PC-3 (cell line): ENCODE results near the gene ECHS1. TPM values are rescaled to one million over a fixed set of nuclear protein-coding genes. Genes with fewer than 3 reads are reported as not detected.

Source experiments
- ATAC-seq: fragments of 200-7000 bp; cut with Tn5 transposase; 2 replicates; pipeline ENCODE4 v1.9.1; 2020; ENCODE audit warnings: mild to moderate bottlenecking, moderate library complexity
- BruUV-seq: library from RNA; stranded (reverse); fragments of 400-500 nt; replicated peaks from 2 replicates; lab custom pipeline; 2021; lab: Mats Ljungman, UMichigan
- CTCF ChIA-PET: fragments of 300-600 bp; sonication (Branson Sonifier 250); formaldehyde crosslinking; loops from one replicate; lab custom pipeline; 2022; ENCODE audit warnings: antibody characterized with exemption; lab: Charles Lee
- POLR2A ChIA-PET: fragments of 300-600 bp; sonication (Branson Sonifier 250); formaldehyde crosslinking; loops from one replicate; lab custom pipeline; 2022; ENCODE audit warnings: antibody characterized with exemption; ENCODE audit not compliant: unreplicated experiment; lab: Charles Lee
- DNase-seq: peaks from one replicate; pipeline ENCODE4 v3.0.0-alpha.2; 2015
- H2AFZ ChIP-seq: fragments of 300-600 bp; sonication (generic); 2 replicates; pipeline ENCODE4 v1.6.0; 2016; ENCODE audit warnings: antibody characterized with exemption, low read length
- H3F3A ChIP-seq: fragments of 300-600 bp; sonication (generic); one replicate; pipeline ENCODE4 v1.6.0; 2017; ENCODE audit warnings: antibody characterized with exemption, low read length, control low read depth, mild to moderate bottlenecking; ENCODE audit not compliant: unreplicated experiment
- H3K27ac ChIP-seq: fragments of 300-600 bp; sonication (generic); 2 replicates; pipeline ENCODE4 v1.5.1; 2016; ENCODE audit warnings: mild to moderate bottlenecking, low read length
- H3K27me3 ChIP-seq: fragments of 300-600 bp; sonication (generic); 2 replicates; pipeline ENCODE4 v1.6.1; 2016; ENCODE audit warnings: low read length, mixed read lengths
- H3K36me3 ChIP-seq: fragments of 300-600 bp; sonication (generic); 2 replicates; pipeline ENCODE4 v1.6.1; 2016; ENCODE audit warnings: low read depth, mixed run types, low read length, mixed read lengths
- H3K4me1 ChIP-seq: fragments of 300-600 bp; sonication (generic); 2 replicates; pipeline ENCODE4 v1.5.1; 2016; ENCODE audit warnings: low read length; ENCODE audit not compliant: insufficient read depth
- H3K4me2 ChIP-seq: fragments of 300-600 bp; sonication (generic); 2 replicates; pipeline ENCODE4 v1.6.0; 2016; ENCODE audit warnings: low read length
- H3K4me3 ChIP-seq: fragments of 300-600 bp; sonication (generic); 2 replicates; pipeline ENCODE4 v1.5.1; 2016; ENCODE audit warnings: mild to moderate bottlenecking, low read length, mixed read lengths
- H3K79me2 ChIP-seq: fragments of 300-600 bp; sonication (generic); 2 replicates; pipeline ENCODE4 v1.6.1; 2017; ENCODE audit warnings: low read length, mixed read lengths
- H3K9ac ChIP-seq: fragments of 300-600 bp; sonication (generic); 2 replicates; pipeline ENCODE4 v1.6.0; 2016; ENCODE audit warnings: mild to moderate bottlenecking, low read length
- H3K9me2 ChIP-seq: fragments of 300-600 bp; sonication (generic); replicated peaks from 2 replicates; pipeline ENCODE4 v1.6.1; 2016; ENCODE audit warnings: mixed run types, low read length, mixed read lengths
- H3K9me3 ChIP-seq: fragments of 300-600 bp; sonication (generic); 2 replicates; pipeline ENCODE4 v1.6.1; 2016; ENCODE audit warnings: low read length, mixed read lengths
- H4K20me1 ChIP-seq: fragments of 300-600 bp; sonication (generic); 2 replicates; pipeline ENCODE4 v1.6.1; 2016; ENCODE audit warnings: low read length, mixed read lengths
- CTCF ChIP-seq: fragments of 300-600 bp; sonication (generic); conservative IDR thresholded peaks from 2 replicates; pipeline ENCODE4 v1.5.1; 2017; ENCODE audit warnings: antibody characterized with exemption, low read depth, mild to moderate bottlenecking, low read length
- EZH2 ChIP-seq: fragments of 300-600 bp; sonication (generic); IDR thresholded peaks from one replicate; pipeline ENCODE4 v1.6.1; 2017; ENCODE audit warnings: antibody characterized with exemption, mild to moderate bottlenecking, low read length; ENCODE audit not compliant: unreplicated experiment
- EZH2phosphoT487 ChIP-seq: fragments of 300-600 bp; sonication (generic); IDR thresholded peaks from 2 replicates; pipeline ENCODE4 v1.6.1; 2018; ENCODE audit warnings: mild to moderate bottlenecking, antibody characterized with exemption, low read length, borderline replicate concordance
- intact Hi-C: fragments of 100-400 bp; cut with micrococcal nuclease; formaldehyde crosslinking; loops from 2 replicates; pipeline ENCODE4 v1.9.0; 2023
- total RNA-seq: library from RNA; depleted of rRNA; stranded (reverse); fragments of >200 nt; gene quantifications from 2 replicates; pipeline ENCODE4 v1.2.3, GENCODE V29; 2014

The ECHS1 gene
- total RNA-seq, 1 experiment from 2014 or later, result 120 TPM

GRCh38 chr10:133411523-133412380 lies 38.6 kb upstream of the ECHS1 start:
- intact Hi-C loops, result no loop called here
- CTCF ChIA-PET, result no interaction called here
- H3K9me3 ChIP-seq, result peaks cover 15% of the 10 kb centered on the region; the same call in 1 of the 2 replicates
- H3K27me3 ChIP-seq, result no peaks in the 10 kb centered on the region
- no peaks in the 10 kb centered on the region for H3K9me2 ChIP-seq
- TF ChIP-seq EZH2phosphoT487 (no peak), EZH2 (no peak), CTCF (no peak)
- peaks cover 55% of the 10 kb centered on the region for H3K36me3 ChIP-seq
- H3K9ac ChIP-seq, result no peak overlapping the region
- H3K4me3 ChIP-seq, result no peak overlapping the region
- H2AFZ ChIP-seq, result no peak overlapping the region
- no peaks in the 10 kb centered on the region for H4K20me1 ChIP-seq
- no TSS peak for BruUV-seq
- H3K4me1 ChIP-seq, result no peaks in the 10 kb centered on the region
- H3K4me2 ChIP-seq, result no peak overlapping the region
- peaks cover 56% of the 10 kb centered on the region for H3K79me2 ChIP-seq
- DNase-seq (no peak), ATAC-seq (no peak)
- no peaks in the 10 kb centered on the region for H3F3A ChIP-seq
- no peak overlapping the region for H3K27ac ChIP-seq
- POLR2A ChIA-PET, result interaction anchor here (0.6 kb wide), 1 partner anchor 51 kb away, joined by 7 read pairs; no protein-coding TSS in a partner anchor

DNA sequence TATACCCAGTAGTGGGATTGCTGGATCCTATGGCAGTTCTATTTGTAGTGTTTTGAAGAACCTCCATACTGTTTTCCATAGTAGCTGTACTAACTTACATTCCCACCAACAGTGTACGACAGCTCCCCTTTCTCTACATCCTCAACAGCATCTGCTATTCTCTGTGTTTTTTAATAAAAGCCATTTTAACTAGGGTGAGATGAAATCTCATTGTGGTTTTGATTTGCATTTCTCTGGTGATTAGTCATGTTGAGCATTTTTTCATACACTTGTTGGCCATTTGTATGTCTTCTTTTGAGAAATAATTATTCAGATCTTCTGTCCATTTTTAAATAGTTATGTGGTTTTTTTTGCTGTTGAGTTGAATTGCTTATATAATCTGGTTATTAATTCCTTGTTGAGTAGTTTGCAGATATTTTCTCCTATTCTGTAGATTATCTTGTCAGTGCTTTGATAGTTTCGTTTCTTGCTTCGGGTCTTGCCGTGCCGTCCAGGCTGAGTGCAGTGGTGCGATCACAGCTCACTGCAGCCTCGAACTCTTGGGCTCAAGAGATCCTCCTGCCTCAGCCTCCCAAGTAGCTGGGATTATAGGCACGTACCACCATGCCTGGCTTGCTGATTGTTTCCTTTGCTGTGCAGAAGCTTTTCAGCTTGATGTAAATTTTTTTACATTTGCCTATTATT lies 32.8 kb upstream of the ECHS1 start:
- Histone ChIP-seq H3K79me2 (peaks cover 74% of the 10 kb centered on the region), H3K4me3 (no peak overlapping the region), H2AFZ (no peak overlapping the region), H3K27ac (no peak overlapping the region), H3K9ac (no peak overlapping the region), H3K27me3 (no peaks in the 10 kb centered on the region), H3K9me3 (0 out of 2 replicates have a peak, but pooled peaks cover 1% of the 10 kb centered on the region), H3K36me3 (peaks cover 42% of the 10 kb centered on the region), H3K4me2 (no peak overlapping the region), H3K4me1 (no peaks in the 10 kb centered on the region; the same call in 1 of the 2 replicates), H3K9me2 (no peaks in the 10 kb centered on the region), H3F3A (no peaks in the 10 kb centered on the region), H4K20me1 (peaks cover 7% of the 10 kb centered on the region; the same call in 1 of the 2 replicates)
- intact Hi-C loops, result no loop called here
- BruUV-seq, result no TSS peak
- ATAC-seq, result no peak
- POLR2A ChIA-PET, result interaction anchor here (0.7 kb wide), 1 partner anchor 15 kb away, joined by 5 read pairs; no protein-coding TSS in a partner anchor
- CTCF ChIA-PET, result no interaction called here
- DNase-seq, result no peak
- TF ChIP-seq EZH2phosphoT487, result no peak
- no peak for TF ChIP-seq EZH2
- TF ChIP-seq CTCF, result no peak
